GM23338 (cell line): ENCODE measurements around the gene LSP1. TPM values are rescaled to one million over a fixed set of nuclear protein-coding genes. Genes with fewer than 3 reads are reported as not detected.

Source experiments
- ATAC-seq: fragments of 200-7000 bp; cut with Tn5 transposase; 3 replicates; pipeline ENCODE4 v1.9.1; 2020
- DNase-seq: peaks from one replicate; pipeline ENCODE4 v3.0.0-alpha.2; 2015; ENCODE audit warnings: low spot score
- H2AFZ ChIP-seq: fragments of 200-600 bp; sonication (generic); 2 replicates; pipeline ENCODE4 v1.8.0; 2016; ENCODE audit warnings: antibody characterized with exemption, mild to moderate bottlenecking, moderate library complexity
- H3F3A ChIP-seq: fragments of 200-600 bp; sonication (generic); replicated peaks from 2 replicates; pipeline ENCODE4 v1.8.0; 2017; ENCODE audit warnings: antibody characterized with exemption, mixed run types, low read depth
- H3K27ac ChIP-seq: fragments of 200-600 bp; sonication (generic); 2 replicates; pipeline ENCODE4 v1.6.1; 2016; ENCODE audit warnings: low read depth
- H3K27me3 ChIP-seq: fragments of 200-600 bp; sonication (generic); 2 replicates; pipeline ENCODE4 v1.8.0; 2016; ENCODE audit warnings: mild to moderate bottlenecking, mixed run types, moderate library complexity; ENCODE audit not compliant: insufficient read depth
- H3K36me3 ChIP-seq: fragments of 200-600 bp; sonication (generic); 2 replicates; pipeline ENCODE4 v1.8.0; 2016; ENCODE audit warnings: mild to moderate bottlenecking; ENCODE audit not compliant: insufficient read depth
- H3K4me1 ChIP-seq: fragments of 200-600 bp; sonication (generic); 2 replicates; pipeline ENCODE4 v1.8.0; 2016; ENCODE audit warnings: mild to moderate bottlenecking, moderate library complexity; ENCODE audit not compliant: insufficient read depth
- H3K4me2 ChIP-seq: fragments of 200-600 bp; sonication (generic); 2 replicates; pipeline ENCODE4 v1.7.1; 2017; ENCODE audit warnings: mixed run types
- H3K4me3 ChIP-seq: fragments of 200-600 bp; sonication (generic); 2 replicates; pipeline ENCODE4 v1.6.1; 2016; ENCODE audit warnings: mixed run types
- H3K79me2 ChIP-seq: fragments of 200-600 bp; sonication (generic); replicated peaks from 2 replicates; pipeline ENCODE4 v1.8.0; 2017; ENCODE audit warnings: mild to moderate bottlenecking; ENCODE audit not compliant: insufficient read depth
- H3K9me2 ChIP-seq: fragments of 200-600 bp; sonication (generic); 2 replicates; pipeline ENCODE4 v1.8.0; 2017; ENCODE audit not compliant: insufficient read depth
- H4K20me1 ChIP-seq: fragments of 200-600 bp; sonication (generic); replicated peaks from 2 replicates; pipeline ENCODE4 v1.8.0; 2017; ENCODE audit warnings: mild to moderate bottlenecking; ENCODE audit not compliant: insufficient read depth
- H3K27ac Mint-ChIP-seq: 2 replicates; pipeline ENCODE4 v1.8.0; 2020; ENCODE audit warnings: inconsistent platforms, mild to moderate bottlenecking, moderate library complexity, mixed read lengths
- H3K27me3 Mint-ChIP-seq: 3 replicates; pipeline ENCODE4 v1.8.0; 2022; ENCODE audit warnings: low read depth, mild to moderate bottlenecking, moderate library complexity, mixed read lengths, inconsistent platforms; ENCODE audit not compliant: insufficient read depth, poor library complexity
- H3K36me3 Mint-ChIP-seq: 3 replicates; pipeline ENCODE4 v1.8.0; 2021; ENCODE audit warnings: low read depth, mild to moderate bottlenecking, inconsistent platforms, moderate library complexity, mixed read lengths
- H3K4me1 Mint-ChIP-seq: 3 replicates; pipeline ENCODE4 v1.8.0; 2020; ENCODE audit warnings: mild to moderate bottlenecking, inconsistent platforms, mixed read lengths
- H3K4me3 Mint-ChIP-seq: 3 replicates; pipeline ENCODE4 v1.8.0; 2021; ENCODE audit warnings: moderate library complexity, mild to moderate bottlenecking, inconsistent platforms, mixed read lengths
- H3K9me3 Mint-ChIP-seq: 3 replicates; pipeline ENCODE4 v1.8.0; 2020; ENCODE audit warnings: moderate library complexity, mild to moderate bottlenecking, inconsistent platforms, mixed read lengths
- CREB1 ChIP-seq: fragments of 250-450 bp; sonication (Bioruptor Pico); IDR thresholded peaks from 2 replicates; pipeline ENCODE4 v1.5.0; 2020; ENCODE audit warnings: low read depth, mild to moderate bottlenecking, moderate library complexity
- EZH2 ChIP-seq: fragments of 200-600 bp; sonication (generic); IDR thresholded peaks from one replicate; pipeline ENCODE4 v1.8.0; 2017; ENCODE audit warnings: antibody characterized with exemption, mild to moderate bottlenecking, low read depth; ENCODE audit not compliant: unreplicated experiment
- EZH2phosphoT487 ChIP-seq: fragments of 200-600 bp; sonication (generic); IDR thresholded peaks from one replicate; pipeline ENCODE4 v1.8.1; 2018; ENCODE audit warnings: antibody characterized with exemption; ENCODE audit not compliant: unreplicated experiment
- JUNB ChIP-seq: IDR thresholded peaks from one replicate; pipeline ENCODE4 v1.6.1; 2016; ENCODE audit warnings: antibody characterized with exemption; ENCODE audit not compliant: unreplicated experiment
- NANOG ChIP-seq: IDR thresholded peaks from 2 replicates; pipeline ENCODE4 v1.6.1; 2016; ENCODE audit warnings: antibody characterized with exemption, borderline replicate concordance
- POLR2AphosphoS5 ChIP-seq: IDR thresholded peaks from 2 replicates; pipeline ENCODE4 v1.6.1; 2016; ENCODE audit warnings: antibody characterized with exemption, low read depth
- REST ChIP-seq: IDR thresholded peaks from one replicate; pipeline ENCODE4 v1.6.1; 2018; ENCODE audit warnings: antibody characterized with exemption; ENCODE audit not compliant: unreplicated experiment
- STAT1 ChIP-seq: IDR thresholded peaks from one replicate; pipeline ENCODE4 v1.6.1; 2016; ENCODE audit warnings: antibody characterized with exemption; ENCODE audit not compliant: unreplicated experiment
- ZNF114 ChIP-seq: fragments of 250-450 bp; sonication (Bioruptor Pico); IDR thresholded peaks from 2 replicates; pipeline ENCODE4 v1.5.0; 2020; ENCODE audit warnings: mild to moderate bottlenecking, moderate library complexity
- ZNF331 ChIP-seq: fragments of 250-450 bp; sonication (Bioruptor Pico); IDR thresholded peaks from 2 replicates; pipeline ENCODE4 v1.5.0; 2020; ENCODE audit warnings: low read depth, mild to moderate bottlenecking, moderate library complexity
- polyA plus RNA-seq: library from polyadenylated mRNA; unstranded; fragments of >200 nt; fragmentation: Nextera tagmentation; extraction: Ambion mirVana; gene quantifications from 2 replicates; pipeline ENCODE4 v1.2.1, GENCODE V29; 2016
- total RNA-seq: library from RNA; depleted of rRNA; stranded (reverse); fragments of >200 nt; shearing (Covaris generic); gene quantifications from 2 replicates; pipeline ENCODE4 v1.2.3, GENCODE V29; 2014
- TF ChIP-seq, protein P1 (sequence below): IDR thresholded peaks from 2 replicates; pipeline ENCODE4 v1.6.1; 2016; ENCODE audit warnings: antibody characterized with exemption
- TF ChIP-seq, protein P2 (sequence below): fragments of 250-450 bp; sonication (Bioruptor Pico); IDR thresholded peaks from 2 replicates; pipeline ENCODE4 v1.5.0; 2020; ENCODE audit warnings: mild to moderate bottlenecking, moderate library complexity
- TF ChIP-seq, protein P3 (sequence below), 2 experiments: fragments of 200-600 bp in 1 of 2; sonication (generic) in 1 of 2; conservative IDR thresholded peaks; 2 replicates each; pipeline versions ENCODE4 v1.5.1 to v1.6.1; 2016 to 2017; ENCODE audit warnings: antibody characterized with exemption in 2 of 2, low read depth in 2 of 2, mild to moderate bottlenecking in 2 of 2, moderate library complexity in 1 of 2

The LSP1 gene
- total and polyA plus RNA-seq, 2 experiments from 2014 or later, result 0.84 TPM; not detected in 1

GRCh38 chr11:1879941-1880720 lies 27.2 kb downstream of the LSP1 start:
- H3K9me3 Mint-ChIP-seq, result no peaks in the 10 kb centered on the region
- Histone ChIP-seq H3K4me1 (no peaks in the 10 kb centered on the region), H3K79me2 (no peaks in the 10 kb centered on the region), H3K4me2 (no peak overlapping the region), H4K20me1 (no peaks in the 10 kb centered on the region), H3K27ac (no peak overlapping the region), H2AFZ (no peak overlapping the region), H3K4me3 (no peak overlapping the region), H3K36me3 (no peaks in the 10 kb centered on the region), H3K27me3 (no peaks in the 10 kb centered on the region), H3F3A (no peaks in the 10 kb centered on the region), H3K9me2 (no peaks in the 10 kb centered on the region)
- TF ChIP-seq REST, result no peak
- no peak for TF ChIP-seq ZNF331 (CRISPR knock-in tag)
- no peak for TF ChIP-seq STAT1
- TF ChIP-seq, protein P1, sequence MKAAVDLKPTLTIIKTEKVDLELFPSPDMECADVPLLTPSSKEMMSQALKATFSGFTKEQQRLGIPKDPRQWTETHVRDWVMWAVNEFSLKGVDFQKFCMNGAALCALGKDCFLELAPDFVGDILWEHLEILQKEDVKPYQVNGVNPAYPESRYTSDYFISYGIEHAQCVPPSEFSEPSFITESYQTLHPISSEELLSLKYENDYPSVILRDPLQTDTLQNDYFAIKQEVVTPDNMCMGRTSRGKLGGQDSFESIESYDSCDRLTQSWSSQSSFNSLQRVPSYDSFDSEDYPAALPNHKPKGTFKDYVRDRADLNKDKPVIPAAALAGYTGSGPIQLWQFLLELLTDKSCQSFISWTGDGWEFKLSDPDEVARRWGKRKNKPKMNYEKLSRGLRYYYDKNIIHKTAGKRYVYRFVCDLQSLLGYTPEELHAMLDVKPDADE, result no peak
- TF ChIP-seq NANOG, result no peak
- TF ChIP-seq, protein P2, sequence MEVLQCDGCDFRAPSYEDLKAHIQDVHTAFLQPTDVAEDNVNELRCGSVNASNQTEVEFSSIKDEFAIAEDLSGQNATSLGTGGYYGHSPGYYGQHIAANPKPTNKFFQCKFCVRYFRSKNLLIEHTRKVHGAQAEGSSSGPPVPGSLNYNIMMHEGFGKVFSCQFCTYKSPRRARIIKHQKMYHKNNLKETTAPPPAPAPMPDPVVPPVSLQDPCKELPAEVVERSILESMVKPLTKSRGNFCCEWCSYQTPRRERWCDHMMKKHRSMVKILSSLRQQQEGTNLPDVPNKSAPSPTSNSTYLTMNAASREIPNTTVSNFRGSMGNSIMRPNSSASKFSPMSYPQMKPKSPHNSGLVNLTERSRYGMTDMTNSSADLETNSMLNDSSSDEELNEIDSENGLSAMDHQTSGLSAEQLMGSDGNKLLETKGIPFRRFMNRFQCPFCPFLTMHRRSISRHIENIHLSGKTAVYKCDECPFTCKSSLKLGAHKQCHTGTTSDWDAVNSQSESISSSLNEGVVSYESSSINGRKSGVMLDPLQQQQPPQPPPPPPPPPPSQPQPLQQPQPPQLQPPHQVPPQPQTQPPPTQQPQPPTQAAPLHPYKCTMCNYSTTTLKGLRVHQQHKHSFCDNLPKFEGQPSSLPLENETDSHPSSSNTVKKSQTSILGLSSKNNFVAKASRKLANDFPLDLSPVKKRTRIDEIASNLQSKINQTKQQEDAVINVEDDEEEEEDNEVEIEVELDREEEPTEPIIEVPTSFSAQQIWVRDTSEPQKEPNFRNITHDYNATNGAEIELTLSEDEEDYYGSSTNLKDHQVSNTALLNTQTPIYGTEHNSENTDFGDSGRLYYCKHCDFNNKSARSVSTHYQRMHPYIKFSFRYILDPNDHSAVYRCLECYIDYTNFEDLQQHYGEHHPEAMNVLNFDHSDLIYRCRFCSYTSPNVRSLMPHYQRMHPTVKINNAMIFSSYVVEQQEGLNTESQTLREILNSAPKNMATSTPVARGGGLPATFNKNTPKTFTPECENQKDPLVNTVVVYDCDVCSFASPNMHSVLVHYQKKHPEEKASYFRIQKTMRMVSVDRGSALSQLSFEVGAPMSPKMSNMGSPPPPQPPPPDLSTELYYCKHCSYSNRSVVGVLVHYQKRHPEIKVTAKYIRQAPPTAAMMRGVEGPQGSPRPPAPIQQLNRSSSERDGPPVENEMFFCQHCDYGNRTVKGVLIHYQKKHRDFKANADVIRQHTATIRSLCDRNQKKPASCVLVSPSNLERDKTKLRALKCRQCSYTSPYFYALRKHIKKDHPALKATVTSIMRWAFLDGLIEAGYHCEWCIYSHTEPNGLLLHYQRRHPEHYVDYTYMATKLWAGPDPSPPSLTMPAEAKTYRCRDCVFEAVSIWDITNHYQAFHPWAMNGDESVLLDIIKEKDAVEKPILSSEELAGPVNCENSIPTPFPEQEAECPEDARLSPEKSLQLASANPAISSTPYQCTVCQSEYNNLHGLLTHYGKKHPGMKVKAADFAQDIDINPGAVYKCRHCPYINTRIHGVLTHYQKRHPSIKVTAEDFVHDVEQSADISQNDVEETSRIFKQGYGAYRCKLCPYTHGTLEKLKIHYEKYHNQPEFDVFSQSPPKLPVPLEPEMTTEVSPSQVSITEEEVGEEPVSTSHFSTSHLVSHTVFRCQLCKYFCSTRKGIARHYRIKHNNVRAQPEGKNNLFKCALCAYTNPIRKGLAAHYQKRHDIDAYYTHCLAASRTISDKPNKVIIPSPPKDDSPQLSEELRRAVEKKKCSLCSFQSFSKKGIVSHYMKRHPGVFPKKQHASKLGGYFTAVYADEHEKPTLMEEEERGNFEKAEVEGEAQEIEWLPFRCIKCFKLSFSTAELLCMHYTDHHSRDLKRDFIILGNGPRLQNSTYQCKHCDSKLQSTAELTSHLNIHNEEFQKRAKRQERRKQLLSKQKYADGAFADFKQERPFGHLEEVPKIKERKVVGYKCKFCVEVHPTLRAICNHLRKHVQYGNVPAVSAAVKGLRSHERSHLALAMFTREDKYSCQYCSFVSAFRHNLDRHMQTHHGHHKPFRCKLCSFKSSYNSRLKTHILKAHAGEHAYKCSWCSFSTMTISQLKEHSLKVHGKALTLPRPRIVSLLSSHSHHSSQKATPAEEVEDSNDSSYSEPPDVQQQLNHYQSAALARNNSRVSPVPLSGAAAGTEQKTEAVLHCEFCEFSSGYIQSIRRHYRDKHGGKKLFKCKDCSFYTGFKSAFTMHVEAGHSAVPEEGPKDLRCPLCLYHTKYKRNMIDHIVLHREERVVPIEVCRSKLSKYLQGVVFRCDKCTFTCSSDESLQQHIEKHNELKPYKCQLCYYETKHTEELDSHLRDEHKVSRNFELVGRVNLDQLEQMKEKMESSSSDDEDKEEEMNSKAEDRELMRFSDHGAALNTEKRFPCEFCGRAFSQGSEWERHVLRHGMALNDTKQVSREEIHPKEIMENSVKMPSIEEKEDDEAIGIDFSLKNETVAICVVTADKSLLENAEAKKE, result no peak
- TF ChIP-seq JUNB, result no peak
- TF ChIP-seq ZNF114 (CRISPR knock-in tag), result no peak
- TF ChIP-seq POLR2AphosphoS5, result no peak
- TF ChIP-seq, protein P3, sequence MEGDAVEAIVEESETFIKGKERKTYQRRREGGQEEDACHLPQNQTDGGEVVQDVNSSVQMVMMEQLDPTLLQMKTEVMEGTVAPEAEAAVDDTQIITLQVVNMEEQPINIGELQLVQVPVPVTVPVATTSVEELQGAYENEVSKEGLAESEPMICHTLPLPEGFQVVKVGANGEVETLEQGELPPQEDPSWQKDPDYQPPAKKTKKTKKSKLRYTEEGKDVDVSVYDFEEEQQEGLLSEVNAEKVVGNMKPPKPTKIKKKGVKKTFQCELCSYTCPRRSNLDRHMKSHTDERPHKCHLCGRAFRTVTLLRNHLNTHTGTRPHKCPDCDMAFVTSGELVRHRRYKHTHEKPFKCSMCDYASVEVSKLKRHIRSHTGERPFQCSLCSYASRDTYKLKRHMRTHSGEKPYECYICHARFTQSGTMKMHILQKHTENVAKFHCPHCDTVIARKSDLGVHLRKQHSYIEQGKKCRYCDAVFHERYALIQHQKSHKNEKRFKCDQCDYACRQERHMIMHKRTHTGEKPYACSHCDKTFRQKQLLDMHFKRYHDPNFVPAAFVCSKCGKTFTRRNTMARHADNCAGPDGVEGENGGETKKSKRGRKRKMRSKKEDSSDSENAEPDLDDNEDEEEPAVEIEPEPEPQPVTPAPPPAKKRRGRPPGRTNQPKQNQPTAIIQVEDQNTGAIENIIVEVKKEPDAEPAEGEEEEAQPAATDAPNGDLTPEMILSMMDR (conservative IDR thresholded peaks at IDR 0.05; ENCODE audit: low read depth in 2 of 2), result no peak
- TF ChIP-seq EZH2phosphoT487, result no peak
- TF ChIP-seq CREB1 (CRISPR knock-in tag), result no peak
- TF ChIP-seq EZH2, result no peak
- H3K27ac Mint-ChIP-seq, result no peak overlapping the region
- ATAC-seq (no peak), DNase-seq (no peak)
- H3K36me3 Mint-ChIP-seq, result no peaks in the 10 kb centered on the region
- no peaks in the 10 kb centered on the region; the same call in 2 of the 3 replicates for H3K4me1 Mint-ChIP-seq
- H3K4me3 Mint-ChIP-seq, result no peak overlapping the region
- H3K27me3 Mint-ChIP-seq, result peaks cover 4% of the 10 kb centered on the region
